Testis (tissue), 2 donors: ENCODE measurements around the gene LSR.

Experiments used
- CTCF ChIP-seq, 3 experiments: fragments of 450-650 bp in 2 of 3; fragments of 200-600 bp in 1 of 3; sonication (generic) in 1 of 3; IDR thresholded peaks; one replicate each; pipeline ENCODE4 v1.5.1; 2016 to 2019; ENCODE audit warnings: antibody characterized with exemption in 3 of 3, mild to moderate bottlenecking in 2 of 3, moderate library complexity in 1 of 3
- POLR2A ChIP-seq: fragments of 450-650 bp; IDR thresholded peaks from one replicate; pipeline ENCODE4 v1.6.1; 2017; ENCODE audit warnings: antibody characterized with exemption, mild to moderate bottlenecking, moderate library complexity

GRCh38 chr19:35287713-35288112 lies 38.9 kb downstream of the LSR start:
- no peak for TF ChIP-seq POLR2A
- TF ChIP-seq CTCF (IDR thresholded peaks at IDR 0.05) = no peak
